ENCODE data around the gene RRBP1.

Gene RRBP1

GRCh38 chr20:17631576-17632319 lies 50.3 kb downstream of the RRBP1 start:
- H3K4me2 ChIP-seq (ENCODE audit: low read length), result no peak overlapping the region
- no peaks in the 10 kb centered on the region for H3K79me2 ChIP-seq (ENCODE audit: insufficient read depth, low read length)
- TF ChIP-seq CTCF (IDR thresholded peaks at IDR 0.05; ENCODE audit: low read length) (no peak), EZH2 (IDR thresholded peaks at IDR 0.05; ENCODE audit: borderline replicate concordance, low read length) (no peak)
- no peak overlapping the region for H2AFZ ChIP-seq (ENCODE audit: low read length)
- no peak overlapping the region for H3K4me3 ChIP-seq (ENCODE audit: low read depth, low read length, poor library complexity, severe bottlenecking)
- no peaks in the 10 kb centered on the region for H3K9me2 ChIP-seq (ENCODE audit: low read depth, low read length)
- peaks cover 20% of the 10 kb centered on the region; the same call in 1 of the 2 replicates for H3K36me3 ChIP-seq (ENCODE audit: insufficient read depth, low read length)
- H3K9me3 ChIP-seq (ENCODE audit: low read length), result no peaks in the 10 kb centered on the region
- no peak overlapping the region for H3K27ac ChIP-seq (ENCODE audit: low read depth, low read length, poor library complexity, severe bottlenecking)
- H3F3A ChIP-seq (ENCODE audit: insufficient read depth, low read length), result no peaks in the 10 kb centered on the region
- no peaks in the 10 kb centered on the region for H4K20me1 ChIP-seq (ENCODE audit: insufficient read depth, low read length)
- H3K9ac ChIP-seq (ENCODE audit: low read length), result no peak overlapping the region
- no peaks in the 10 kb centered on the region for H3K27me3 ChIP-seq (ENCODE audit: insufficient read depth, low read length)
- no peaks in the 10 kb centered on the region for H3K4me1 ChIP-seq (ENCODE audit: insufficient read depth, low read length, severe bottlenecking)

- Histone ChIP-seq H3K27ac (ENCODE audit: low read depth, low read length, poor library complexity, severe bottlenecking) (no peak overlapping the region), H3K9me2 (ENCODE audit: low read depth, low read length) (no peaks in the 10 kb centered on the region), H3K27me3 (ENCODE audit: insufficient read depth, low read length) (no peaks in the 10 kb centered on the region), H3K4me1 (ENCODE audit: insufficient read depth, low read length, severe bottlenecking) (no peaks in the 10 kb centered on the region), H2AFZ (ENCODE audit: low read length) (no peak overlapping the region), H3K9ac (ENCODE audit: low read length) (no peak overlapping the region), H3K4me2 (ENCODE audit: low read length) (no peak overlapping the region), H3K79me2 (ENCODE audit: insufficient read depth, low read length) (no peaks in the 10 kb centered on the region), H3K9me3 (ENCODE audit: low read length) (no peaks in the 10 kb centered on the region), H4K20me1 (ENCODE audit: insufficient read depth, low read length) (no peaks in the 10 kb centered on the region), H3K4me3 (ENCODE audit: low read depth, low read length, poor library complexity, severe bottlenecking) (no peak overlapping the region), H3F3A (ENCODE audit: insufficient read depth, low read length) (no peaks in the 10 kb centered on the region), H3K36me3 (ENCODE audit: insufficient read depth, low read length) (peaks cover 26% of the 10 kb centered on the region; the same call in 1 of the 2 replicates)
- TF ChIP-seq EZH2 (IDR thresholded peaks at IDR 0.05; ENCODE audit: borderline replicate concordance, low read length), result no peak
- no peak for TF ChIP-seq CTCF (IDR thresholded peaks at IDR 0.05; ENCODE audit: low read length)
These were observed 51.2 kb downstream of the RRBP1 start for GRCh38 chr20:17630806-17631195.

GRCh38 chr20:17630151-17630805 lies 51.8 kb downstream of the RRBP1 start:
- Histone ChIP-seq H3K9ac (ENCODE audit: low read length) (no peak overlapping the region), H3K4me1 (ENCODE audit: insufficient read depth, low read length, severe bottlenecking) (no peaks in the 10 kb centered on the region), H3K79me2 (ENCODE audit: insufficient read depth, low read length) (no peaks in the 10 kb centered on the region), H3K9me3 (ENCODE audit: low read length) (no peaks in the 10 kb centered on the region), H3K27ac (ENCODE audit: low read depth, low read length, poor library complexity, severe bottlenecking) (no peak overlapping the region), H2AFZ (ENCODE audit: low read length) (no peak overlapping the region), H3K4me3 (ENCODE audit: low read depth, low read length, poor library complexity, severe bottlenecking) (no peak overlapping the region), H4K20me1 (ENCODE audit: insufficient read depth, low read length) (no peaks in the 10 kb centered on the region), H3F3A (ENCODE audit: insufficient read depth, low read length) (no peaks in the 10 kb centered on the region), H3K27me3 (ENCODE audit: insufficient read depth, low read length) (no peaks in the 10 kb centered on the region), H3K4me2 (ENCODE audit: low read length) (no peak overlapping the region), H3K36me3 (ENCODE audit: insufficient read depth, low read length) (peaks cover 27% of the 10 kb centered on the region; the same call in 1 of the 2 replicates), H3K9me2 (ENCODE audit: low read depth, low read length) (no peaks in the 10 kb centered on the region)
- no peak for TF ChIP-seq EZH2 (IDR thresholded peaks at IDR 0.05; ENCODE audit: borderline replicate concordance, low read length)
- no peak for TF ChIP-seq CTCF (IDR thresholded peaks at IDR 0.05; ENCODE audit: low read length)

All from OCI-LY1 (cell line).